HCEC 1CT (cell line): ENCODE results near the gene NRCAM.

Experiments
- DNase-seq: peaks from one replicate; pipeline ENCODE4 v3.0.0-alpha.2; 2017

Gene NRCAM

GRCh38 chr7:108193594-108194498 is 262.4 kb downstream of the NRCAM start:
- no peak for DNase-seq

GRCh38 chr7:108190891-108191290 is 265.3 kb downstream of the NRCAM start:
- DNase-seq, result peak; percentile 39

GRCh38 chr7:108189733-108190388 is 266.4 kb downstream of the NRCAM start:
- no peak for DNase-seq

GRCh38 chr7:108188724-108189123 is 267.5 kb downstream of the NRCAM start:
- no peak for DNase-seq

- peak; percentile 37 for DNase-seq
These were observed 274.9 kb downstream of the NRCAM start for GRCh38 chr7:108181073-108181985.

GRCh38 chr7:108178398-108178797 is 277.8 kb downstream of the NRCAM start:
- DNase-seq, result no peak

- DNase-seq, result no peak
These were observed 285.1 kb downstream of the NRCAM start for GRCh38 chr7:108171164-108171563.

GRCh38 chr7:108170251-108170650 is 286.0 kb downstream of the NRCAM start:
- DNase-seq, result no peak

- peak; percentile 24 for DNase-seq
These were observed 288.8 kb downstream of the NRCAM start for GRCh38 chr7:108167460-108167859.

- no peak for DNase-seq
These were observed 289.5 kb downstream of the NRCAM start for GRCh38 chr7:108166687-108167086.

- no peak for DNase-seq
These were observed 290.5 kb downstream of the NRCAM start for GRCh38 chr7:108165723-108166122.

GRCh38 chr7:108164946-108165345 is 291.3 kb downstream of the NRCAM start:
- DNase-seq, result no peak

GRCh38 chr7:108164342-108164741 is 291.9 kb downstream of the NRCAM start:
- DNase-seq, result no peak

- peak; percentile 12 for DNase-seq
These were observed 297.5 kb downstream of the NRCAM start for GRCh38 chr7:108158776-108159175.

- DNase-seq, result no peak
These were observed 298.5 kb downstream of the NRCAM start for GRCh38 chr7:108157606-108158335.

GRCh38 chr7:108156897-108157605 is 299.2 kb downstream of the NRCAM start:
- peak; percentile 22 for DNase-seq

- no peak for DNase-seq
These were observed 304.0 kb downstream of the NRCAM start for GRCh38 chr7:108152198-108152597.

GRCh38 chr7:108149908-108150307 is 306.3 kb downstream of the NRCAM start:
- DNase-seq, result no peak

GRCh38 chr7:108149119-108149518 is 307.1 kb downstream of the NRCAM start:
- DNase-seq, result no peak

GRCh38 chr7:108147031-108147563 is 309.1 kb downstream of the NRCAM start:
- no peak for DNase-seq

GRCh38 chr7:108146070-108146842 is 310.0 kb downstream of the NRCAM start:
- DNase-seq, result peak; percentile 70
